Skeletal muscle satellite cell (primary cell): ENCODE data around the gene RGS8.
A peak's percentile ranks its signal among the peaks of the same experiment; 100 is the strongest.
"Not testable (repeated sequence)": the region's sequence is repeated elsewhere in the genome, so short reads cannot be mapped to it uniquely, and the experiment has no call there.

Source experiments
- H3K27me3 ChIP-seq: 2 replicates; pipeline ENCODE4 v1.7.0; 2013; ENCODE audit warnings: low read length; ENCODE audit not compliant: control insufficient read depth, insufficient read depth
- H3K36me3 ChIP-seq: 2 replicates; pipeline ENCODE4 v1.7.0; 2013; ENCODE audit warnings: mild to moderate bottlenecking, control low read depth, low read length; ENCODE audit not compliant: insufficient read depth
- H3K4me1 ChIP-seq: 2 replicates; pipeline ENCODE4 v1.7.0; 2013; ENCODE audit warnings: low read length; ENCODE audit not compliant: control insufficient read depth, insufficient read depth
- H3K4me2 ChIP-seq: 2 replicates; pipeline ENCODE4 v1.7.0; 2013; ENCODE audit warnings: mild to moderate bottlenecking, low read length
- H3K4me3 ChIP-seq: 2 replicates; pipeline ENCODE4 v1.7.0; 2013; ENCODE audit warnings: low read length
- H3K9ac ChIP-seq: 2 replicates; pipeline ENCODE4 v1.7.0; 2013; ENCODE audit warnings: mild to moderate bottlenecking, low read depth, low read length, moderate library complexity
- H3K9me3 ChIP-seq: replicated peaks from 2 replicates; pipeline ENCODE4 v1.7.0; 2013; ENCODE audit warnings: mild to moderate bottlenecking, control low read depth, low read length

RGS8 gene

DNA sequence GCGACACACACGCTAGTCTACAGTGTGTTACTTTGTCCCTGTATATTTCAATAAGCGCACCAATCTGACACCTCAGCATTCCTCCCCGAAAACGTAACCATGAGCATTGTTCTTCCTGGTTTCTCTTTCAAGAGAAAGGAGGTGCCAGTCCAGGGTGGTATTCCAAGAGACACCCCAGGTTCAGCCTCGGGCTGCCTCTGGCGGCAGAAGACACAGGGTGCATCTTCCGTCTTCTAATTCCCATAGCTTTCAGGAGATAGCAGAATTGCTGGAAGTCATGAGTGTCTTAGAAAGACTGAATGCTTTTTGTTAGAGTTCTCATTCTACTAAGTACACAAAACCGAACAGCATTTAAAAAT is 15.9 kb upstream of the RGS8 start:
- H3K4me3 ChIP-seq: peak overlapping the region; percentile 60
- H3K4me1 ChIP-seq: peaks cover 9% of the 10 kb centered on the region
- H3K9ac ChIP-seq: no peak overlapping the region
- H3K9me3 ChIP-seq: no peaks in the 10 kb centered on the region
- no peaks in the 10 kb centered on the region for H3K36me3 ChIP-seq
- peaks cover 22% of the 10 kb centered on the region for H3K27me3 ChIP-seq
- peak overlapping the region; percentile 80 for H3K4me2 ChIP-seq

- H3K4me2 ChIP-seq: peak overlapping the region; percentile 80
- H3K36me3 ChIP-seq: no peaks in the 10 kb centered on the region
- no peaks in the 10 kb centered on the region for H3K9me3 ChIP-seq
- peaks cover 9% of the 10 kb centered on the region for H3K4me1 ChIP-seq
- no peak overlapping the region for H3K9ac ChIP-seq
- H3K4me3 ChIP-seq: peak overlapping the region; percentile 60
- peaks cover 22% of the 10 kb centered on the region for H3K27me3 ChIP-seq
Measured at GRCh38 chr1:182699393-182700350, 15.3 kb upstream of the RGS8 start.

DNA sequence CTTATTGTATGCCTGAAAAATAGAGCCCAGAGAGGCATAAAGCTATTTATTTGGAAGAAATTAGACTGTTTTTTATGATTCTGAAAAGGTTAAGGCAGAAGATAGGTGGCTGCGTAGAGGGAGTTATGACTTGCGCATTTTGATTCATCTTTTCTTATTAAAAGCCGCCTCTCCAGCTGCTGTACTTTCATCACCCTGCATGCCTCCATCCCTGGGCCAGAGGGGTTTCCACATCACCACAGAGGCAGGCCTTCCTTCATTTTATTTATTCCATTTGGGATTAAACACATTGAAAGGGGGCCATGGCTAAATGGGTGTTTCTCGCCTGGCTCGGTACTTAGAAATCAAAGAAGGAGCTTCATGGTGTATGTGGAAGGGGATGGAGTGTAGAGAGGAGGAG is 14.6 kb upstream of the RGS8 start:
- H3K9ac ChIP-seq: no peak overlapping the region
- no peak overlapping the region for H3K4me2 ChIP-seq
- no peaks in the 10 kb centered on the region for H3K36me3 ChIP-seq
- peaks cover 22% of the 10 kb centered on the region for H3K27me3 ChIP-seq
- no peak overlapping the region for H3K4me3 ChIP-seq
- no peaks in the 10 kb centered on the region for H3K9me3 ChIP-seq
- H3K4me1 ChIP-seq: peaks cover 9% of the 10 kb centered on the region

GRCh38 chr1:182693139-182693538 is 8.8 kb upstream of the RGS8 start:
- H3K4me1 ChIP-seq, H3K27me3 ChIP-seq, H3K4me3 ChIP-seq, H3K9ac ChIP-seq, H3K4me2 ChIP-seq, H3K9me3 ChIP-seq, H3K36me3 ChIP-seq: not testable (repeated sequence)

DNA sequence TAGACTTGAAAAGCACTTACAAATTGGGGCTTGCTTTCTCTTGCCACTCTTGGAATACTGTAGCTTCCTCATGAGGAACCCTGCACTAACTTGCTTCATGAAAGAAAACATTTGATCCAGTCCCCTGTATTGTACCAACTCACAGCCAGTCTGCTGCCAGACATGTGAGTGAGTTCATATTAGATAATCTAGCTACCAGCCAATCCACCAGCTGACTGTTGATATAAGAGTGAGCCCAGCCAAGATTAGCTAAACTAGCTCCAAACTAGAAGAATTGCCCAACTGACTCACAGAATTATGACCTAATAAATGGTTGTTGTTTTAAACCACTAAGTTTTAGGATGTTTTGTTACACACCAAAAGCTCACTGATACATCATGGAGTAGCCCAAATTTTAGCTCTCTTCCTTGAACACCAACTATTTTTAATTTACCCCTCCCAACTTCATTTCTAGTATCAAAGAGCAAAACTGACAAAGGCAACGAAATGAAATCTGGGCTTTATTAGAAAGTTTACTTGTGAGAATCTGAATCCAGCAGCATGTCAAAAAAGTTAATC is 6.6 kb upstream of the RGS8 start:
- H3K9ac ChIP-seq: no peak overlapping the region
- H3K4me2 ChIP-seq: no peak overlapping the region
- peaks cover 15% of the 10 kb centered on the region for H3K27me3 ChIP-seq
- no peaks in the 10 kb centered on the region for H3K9me3 ChIP-seq
- no peaks in the 10 kb centered on the region for H3K4me1 ChIP-seq
- H3K4me3 ChIP-seq: no peak overlapping the region
- H3K36me3 ChIP-seq: no peaks in the 10 kb centered on the region

DNA sequence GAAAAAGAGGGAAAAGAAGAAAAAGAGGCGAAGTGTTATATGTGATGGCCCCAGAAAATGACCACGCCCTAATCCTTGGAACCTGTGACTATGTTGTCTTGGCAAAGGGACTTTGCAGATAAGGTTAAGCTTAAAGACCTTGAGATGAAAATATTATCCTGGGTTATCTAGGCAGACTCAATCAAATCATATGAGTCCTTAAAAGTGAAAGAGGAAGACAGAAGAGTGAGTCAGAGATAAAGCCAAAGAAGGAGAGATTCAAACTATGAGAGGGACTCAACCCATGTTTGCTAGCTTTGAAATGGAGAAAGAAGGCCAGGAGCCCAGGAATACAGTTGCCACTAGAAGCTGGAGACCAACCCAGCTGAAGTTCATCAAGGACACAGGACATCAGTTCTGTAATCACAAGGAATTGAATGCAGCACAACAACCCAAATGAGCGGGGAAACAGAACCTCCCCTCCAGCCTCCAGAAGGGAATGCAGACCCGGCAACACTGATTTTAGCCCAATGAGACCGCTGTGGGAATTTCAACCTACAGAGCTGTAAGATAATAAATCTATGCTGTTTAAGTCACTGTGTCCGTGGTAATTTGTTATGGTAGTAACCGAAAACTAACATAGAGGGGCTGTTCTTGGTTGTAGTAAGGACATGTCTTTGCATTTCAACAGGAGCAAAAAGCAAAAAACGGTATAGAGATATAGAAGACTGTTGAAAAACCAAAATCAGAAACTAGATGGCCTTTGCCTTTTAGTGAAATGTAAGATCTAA is 4.2 kb upstream of the RGS8 start:
- H3K4me2 ChIP-seq: no peak overlapping the region
- peaks cover 28% of the 10 kb centered on the region for H3K27me3 ChIP-seq
- H3K36me3 ChIP-seq: no peaks in the 10 kb centered on the region
- no peaks in the 10 kb centered on the region for H3K4me1 ChIP-seq
- no peak overlapping the region for H3K9ac ChIP-seq
- no peak overlapping the region for H3K4me3 ChIP-seq
- no peaks in the 10 kb centered on the region for H3K9me3 ChIP-seq

DNA sequence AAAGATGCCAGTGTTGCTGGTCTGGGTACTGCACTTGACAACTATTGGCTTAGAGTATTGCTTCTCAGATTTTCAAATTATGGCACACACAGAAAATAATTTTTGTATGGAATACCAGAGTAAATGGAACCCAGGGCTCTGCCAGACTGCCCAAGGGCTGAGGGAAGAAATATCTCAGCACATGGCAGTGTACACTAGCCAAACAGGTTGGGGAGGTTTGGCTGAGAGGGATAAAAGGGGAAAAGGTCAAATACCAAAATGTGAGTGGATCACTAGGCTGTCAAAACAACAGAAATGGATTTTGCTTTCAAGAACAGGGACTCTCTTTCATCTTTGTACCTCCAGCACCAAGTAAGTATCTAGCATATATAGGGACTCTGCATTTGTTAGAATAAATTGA is 3.0 kb upstream of the RGS8 start:
- Histone ChIP-seq H3K36me3 (no peaks in the 10 kb centered on the region), H3K4me1 (no peaks in the 10 kb centered on the region), H3K9ac (no peak overlapping the region), H3K4me2 (no peak overlapping the region), H3K9me3 (no peaks in the 10 kb centered on the region), H3K27me3 (peaks cover 28% of the 10 kb centered on the region), H3K4me3 (no peak overlapping the region)

GRCh38 chr1:182686446-182686845 is 2.1 kb upstream of the RGS8 start:
- Histone ChIP-seq H3K27me3 (peaks cover 28% of the 10 kb centered on the region), H3K4me1 (no peaks in the 10 kb centered on the region)

DNA sequence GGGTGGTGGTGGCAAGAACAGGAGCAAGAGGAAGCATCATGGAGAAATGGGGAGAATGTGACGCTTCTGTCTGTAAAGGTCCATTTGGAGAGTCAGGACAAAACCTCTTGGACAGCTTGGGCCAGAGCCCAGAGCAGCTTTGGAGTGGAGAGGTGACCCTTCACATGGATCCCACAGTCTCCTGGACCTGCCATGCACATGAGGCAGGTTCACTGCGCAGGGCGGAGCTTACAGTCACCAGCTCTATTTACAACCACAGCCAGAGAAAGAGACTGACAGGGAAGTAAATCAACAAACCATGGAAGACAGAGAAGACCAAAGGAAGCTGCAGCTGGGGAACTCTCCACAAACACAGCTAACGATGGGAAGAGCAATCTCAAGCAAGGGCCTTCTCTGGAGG is 828 bp upstream of the RGS8 start:
- H3K4me2 ChIP-seq: no peak overlapping the region
- peaks cover 28% of the 10 kb centered on the region for H3K27me3 ChIP-seq
- no peak overlapping the region for H3K4me3 ChIP-seq
- no peaks in the 10 kb centered on the region for H3K36me3 ChIP-seq
- peaks cover 7% of the 10 kb centered on the region for H3K4me1 ChIP-seq
- H3K9me3 ChIP-seq: no peaks in the 10 kb centered on the region
- no peak overlapping the region for H3K9ac ChIP-seq

More at GRCh38 chr1:182686446-182686845, 2.1 kb upstream of the RGS8 start:
- no peak overlapping the region for H3K4me3 ChIP-seq
- H3K36me3 ChIP-seq: no peaks in the 10 kb centered on the region
- H3K9ac ChIP-seq: no peak overlapping the region
- H3K9me3 ChIP-seq: no peaks in the 10 kb centered on the region
- no peak overlapping the region for H3K4me2 ChIP-seq

DNA sequence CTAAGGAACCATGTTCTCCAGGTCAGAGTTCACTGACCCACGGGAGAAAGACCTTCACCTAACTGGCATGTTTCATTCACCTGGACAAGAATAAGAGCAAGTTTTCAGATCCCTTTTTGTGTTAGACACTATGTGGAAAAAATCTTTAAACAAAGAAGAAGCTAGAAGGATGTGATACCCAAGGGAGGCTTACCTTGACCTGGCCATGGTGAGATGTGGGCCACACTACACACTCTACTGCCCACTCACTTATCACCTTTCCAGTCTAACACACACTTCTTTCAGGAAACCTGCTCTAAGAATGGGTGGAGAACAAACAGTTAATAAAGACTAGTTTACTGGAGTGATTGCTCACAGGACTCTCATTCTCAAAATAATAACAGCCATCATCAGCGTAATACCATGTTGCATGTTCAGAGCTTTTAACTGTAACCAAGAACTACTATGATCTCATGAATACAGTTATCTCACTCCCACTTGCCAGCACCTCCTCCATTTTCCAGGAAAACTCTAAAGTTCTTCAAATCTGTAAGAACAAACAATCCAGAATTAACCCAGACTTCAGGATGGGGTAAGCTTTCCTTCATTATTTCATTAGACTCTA is 1.4 kb downstream of the RGS8 start:
- Histone ChIP-seq H3K9me3 (no peaks in the 10 kb centered on the region), H3K4me1 (peaks cover 7% of the 10 kb centered on the region), H3K9ac (no peak overlapping the region), H3K4me2 (no peak overlapping the region), H3K27me3 (peaks cover 25% of the 10 kb centered on the region), H3K36me3 (no peaks in the 10 kb centered on the region), H3K4me3 (no peak overlapping the region)

GRCh38 chr1:182682406-182682805 is 2.0 kb downstream of the RGS8 start:
- Histone ChIP-seq H3K36me3 (no peaks in the 10 kb centered on the region), H3K9me3 (no peaks in the 10 kb centered on the region), H3K4me1 (peaks cover 7% of the 10 kb centered on the region), H3K9ac (no peak overlapping the region), H3K4me2 (no peak overlapping the region), H3K27me3 (peaks cover 19% of the 10 kb centered on the region), H3K4me3 (no peak overlapping the region)
